ENCODE measurements around the gene PRKAG2.

GRCh38 chr7:151762583-151763245 lies 114.2 kb downstream of the PRKAG2 start:
- TF ChIP-seq CTCF (IDR thresholded peaks at IDR 0.05; ENCODE audit: low read depth, low read length) (no peak), EZH2phosphoT487 (IDR thresholded peaks at IDR 0.05; ENCODE audit: low read depth) (no peak)
